Heart left ventricle (tissue), 16 donors: ENCODE measurements around the gene GCNT2. TPM values are rescaled to one million over a fixed set of nuclear protein-coding genes. Genes with fewer than 3 reads are reported as not detected.

ENCODE experiments used
- ATAC-seq, 4 donors: fragments of 200-7000 bp; cut with Tn5 transposase; one replicate each; pipeline ENCODE4 v1.9.1; 2020 to 2022; ENCODE audit warnings: moderate library complexity in 4 of 4, mild to moderate bottlenecking in 3 of 4, moderate number of reproducible peaks in 1 of 4
- DNase-seq, 5 donors: peaks; one replicate each; pipeline ENCODE4 v3.0.0-alpha.2; 2020
- H3K27ac ChIP-seq, 12 donors: fragments of 200-600 bp; sonication (generic) in 4 of 12; one replicate each; pipeline versions ENCODE4 v1.5.0 to v1.8.0; 2016 to 2022; ENCODE audit warnings: mild to moderate bottlenecking in 2 of 12
- H3K27me3 ChIP-seq, 9 donors: fragments of 200-600 bp; sonication (generic) in 2 of 9; one replicate each; pipeline versions ENCODE4 v1.5.1 to v1.8.0; 2016 to 2022; ENCODE audit warnings: mild to moderate bottlenecking in 3 of 9
- H3K36me3 ChIP-seq, 9 donors: fragments of 200-600 bp; sonication (generic) in 2 of 9; one replicate each; pipeline versions ENCODE4 v1.5.0 to v1.8.0; 2018 to 2022; ENCODE audit warnings: mild to moderate bottlenecking in 2 of 9
- H3K4me1 ChIP-seq, 12 donors: fragments of 200-600 bp; sonication (generic) in 4 of 12; one replicate each; pipeline versions ENCODE4 v1.5.0 to v1.8.0; 2016 to 2022; ENCODE audit warnings: mild to moderate bottlenecking in 3 of 12
- H3K4me3 ChIP-seq, 12 donors: fragments of 200-600 bp; sonication (generic) in 4 of 12; one replicate each; pipeline versions ENCODE4 v1.5.0 to v1.8.0; 2017 to 2022; ENCODE audit warnings: mild to moderate bottlenecking in 9 of 12, moderate library complexity in 4 of 12
- H3K9me3 ChIP-seq, 12 donors: fragments of 200-600 bp; sonication (generic) in 4 of 12; one replicate each; pipeline versions ENCODE4 v1.5.0 to v1.8.0; 2016 to 2022; ENCODE audit warnings: mild to moderate bottlenecking in 1 of 12
- CTCF ChIP-seq, 12 donors: fragments of 200-600 bp; sonication (generic) in 4 of 12; IDR thresholded peaks; one replicate each; pipeline versions ENCODE4 v1.5.0 to v1.8.0; 2018 to 2022; ENCODE audit warnings: antibody characterized with exemption in 12 of 12, mild to moderate bottlenecking in 5 of 12
- POLR2A ChIP-seq, 2 donors: fragments of 450-650 bp; IDR thresholded peaks; one replicate each; pipeline ENCODE4 v1.6.1; 2017; ENCODE audit warnings: antibody characterized with exemption in 2 of 2, mild to moderate bottlenecking in 2 of 2, moderate library complexity in 2 of 2
- WGBS, 4 donors: extraction: QIAGEN DNeasy Blood & Tissue Kit in 2 of 4; methylation state at CpG; one replicate each; pipeline versions ENCODE4 v1.1.5 to v1.1.7; 2013 to 2018; 5-methylcytosine and 5-hydroxymethylcytosine counted together
- intact Hi-C, 10 donors: fragments of 100-400 bp; cut with DNase I; formaldehyde crosslinking; loops; one replicate each; pipeline versions ENCODE4 v1.11.1 to v1.14.2; 2022
- polyA plus RNA-seq, 2 donors: library from polyadenylated mRNA; stranded (reverse); fragments of 200-250 nt; gene quantifications; one replicate each; pipeline ENCODE4 v1.2.3, GENCODE V29; 2013
- total RNA-seq, 9 donors: library from RNA; depleted of rRNA in 2 of 9; stranded (reverse); fragments of >200 nt in 2 of 9; fragmentation: NEBNext Ultra II Directional in 3 of 9; extraction: Animal tissue kit (Norgen Biotek cat#: 25700) in 3 of 9; gene quantifications; one replicate each; pipeline versions ENCODE4 v1.1.0 to v1.2.4, GENCODE V29; 2016 to 2023
- donor health status: ischemic (EF 13 %, LVEDD 7.1; RV severe dilation, severe dysfunction).
- donor health status: healthy with polysubstance abuse.
- donor health status: DM: no; HTN: yes; CAD: no.
- donor health status: DM: no; HTN: no; CAD: no.
- donor health status: ischemic (EF 25% LVEDD 6.9; RV normal size, moderate dysfunction).
- donor health status: ischemic (EF 25% LVEDD 5.7; RV mildly dilated, moderate dysfunction).
- donor health status: healthy.
- donor health status: DM: yes; HTN: yes; CAD: no.
- donor health status: ischemic (EF 35%, LVEDD 5.7; RV mildly dilated, moderate dysfunction).
- donor health status: nonischemic (EF 11% LVEDD 7.7; RV severe dilation, severe dysfunction).
- donor health status: DM: yes; HTN: yes; CAD: no.
- donor health status: PGD.
- donor health status: ischemic (EF 29% LVEDD 5.4; RV normal size, mild dysfunction).
- donor health status: nonischemic (EF 23%, LVEDD 6.1; RV moderate dilation, normal function).

Gene GCNT2
- total and polyA plus RNA-seq, 11 donors: 15.1 to 68.8 (median 40.9) TPM

- H3K36me3 ChIP-seq: no peaks in the 10 kb centered on the region
- 11 to 21% (median 16%) methylated on average over 2 of the region's 2 CpGs for WGBS, 4 donors
- H3K4me3 ChIP-seq: peak overlapping the region in 8 of 12 donors; percentile 30 to 53 (median 40)
- intact Hi-C loops: loop anchor here in 6 of 10 donors (5.0 to 10.0 kb wide), 5 partner anchors 37 to 94 kb away; no protein-coding TSS in a partner anchor
- peak in 3 of 4 donors; percentile 2 to 31 (median 12) for ATAC-seq
- peak overlapping the region in 11 of 12 donors; percentile 6 to 85 (median 77) for H3K27ac ChIP-seq
- H3K4me1 ChIP-seq: peaks cover 0 to 34% (median 6%) of the 10 kb centered on the region in 12 donors
- no peaks in the 10 kb centered on the region for H3K9me3 ChIP-seq
- TF ChIP-seq POLR2A (IDR thresholded peaks at IDR 0.05) (no peak), CTCF (IDR thresholded peaks at IDR 0.05) (no peak)
- no peak for DNase-seq
- H3K27me3 ChIP-seq: no peaks in the 10 kb centered on the region
These were observed 683 bp upstream of the GCNT2 start for GRCh38 chr6:10520468-10520867.

- WGBS, 4 donors: 45 to 60% (median 58%) methylated on average over 21 of the region's 21 CpGs
- Histone ChIP-seq H3K36me3 (no peaks in the 10 kb centered on the region), H3K9me3 (no peaks in the 10 kb centered on the region), H3K4me3 (peak overlapping the region in 11 of 12 donors; percentile 2 to 53 (median 39)), H3K27ac (peak overlapping the region; percentile 6 to 85 (median 76)), H3K4me1 (peaks cover 0 to 39% (median 9%) of the 10 kb centered on the region in 12 donors), H3K27me3 (no peaks in the 10 kb centered on the region)
- DNase-seq (peak in 1 of 5 donors; percentile 37), ATAC-seq (peak in 2 of 4 donors; percentile 27 to 35)
- intact Hi-C loops: loop anchor here in 6 of 10 donors (5.0 to 10.0 kb wide), 5 partner anchors 34 to 92 kb away; no protein-coding TSS in a partner anchor
- TF ChIP-seq CTCF (IDR thresholded peaks at IDR 0.05) (no peak), POLR2A (IDR thresholded peaks at IDR 0.05) (no peak)
These were observed 1.9 kb downstream of the GCNT2 start for GRCh38 chr6:10522929-10523573.

GRCh38 chr6:10526156-10526555 lies 5.0 kb downstream of the GCNT2 start:
- H3K27ac ChIP-seq: peak overlapping the region in 8 of 12 donors; percentile 4 to 44 (median 30)
- no peak overlapping the region for H3K4me3 ChIP-seq
- 44 to 56% (median 46%) methylated on average over 6 of the region's 6 CpGs for WGBS, 4 donors
- ATAC-seq (peak in 2 of 4 donors; percentile 31 to 39), DNase-seq (no peak)
- H3K36me3 ChIP-seq: no peaks in the 10 kb centered on the region
- H3K4me1 ChIP-seq: peaks cover 0 to 42% (median 7%) of the 10 kb centered on the region in 12 donors
- H3K9me3 ChIP-seq: no peaks in the 10 kb centered on the region
- no peaks in the 10 kb centered on the region for H3K27me3 ChIP-seq
- intact Hi-C loops: loop anchor here in 2 of 10 donors (10.0 kb wide), 2 partner anchors 59 to 89 kb away; no protein-coding TSS in a partner anchor
- TF ChIP-seq CTCF (IDR thresholded peaks at IDR 0.05): no peak
- TF ChIP-seq POLR2A (IDR thresholded peaks at IDR 0.05): no peak
